ENCODE results near the gene KITLG. TPM values are rescaled to one million over a fixed set of nuclear protein-coding genes. Genes with fewer than 3 reads are reported as not detected.

The KITLG gene
- total and polyA plus RNA-seq, 2 experiments from 2014 or later = 4.3 to 30.4 TPM

- TF ChIP-seq EZH2phosphoT487 (IDR thresholded peaks at IDR 0.05; ENCODE audit: low read depth, severe bottlenecking, unreplicated experiment) (no peak), EZH2 (IDR thresholded peaks at IDR 0.05; ENCODE audit: borderline replicate concordance) (no peak), CTCF (IDR thresholded peaks at IDR 0.05; ENCODE audit: poor library complexity) (no peak)
- no peak overlapping the region for H3K27ac ChIP-seq
These were observed 60.4 kb downstream of the KITLG start for GRCh38 chr12:88519802-88520435.

GRCh38 chr12:88518863-88519403, 61.3 kb downstream of the KITLG start:
- WGBS (ENCODE audit: low lambda C conversion rate, missing lambda C conversion rate) = 93% methylated on average over 5 of the region's 5 CpGs
- Histone ChIP-seq H3K4me2 (no peak overlapping the region), H3K4me3 (no peak overlapping the region), H3K9me3 (ENCODE audit: low read depth) (no peaks in the 10 kb centered on the region), H4K20me1 (ENCODE audit: insufficient read depth, poor library complexity, severe bottlenecking) (no peaks in the 10 kb centered on the region), H3K36me3 (replicated peaks; ENCODE audit: insufficient read depth, low read depth) (no peaks in the 10 kb centered on the region), H3K27ac (no peak overlapping the region), H2AFZ (no peak overlapping the region), H3K9me2 (replicated peaks; ENCODE audit: insufficient read depth) (no peaks in the 10 kb centered on the region), H3K79me2 (no peaks in the 10 kb centered on the region), H3K27me3 (no peaks in the 10 kb centered on the region), H3K4me1 (ENCODE audit: insufficient read depth) (no peaks in the 10 kb centered on the region)
- no peak for DNase-seq (ENCODE audit: low spot score)
- TF ChIP-seq EZH2phosphoT487 (IDR thresholded peaks at IDR 0.05; ENCODE audit: low read depth, severe bottlenecking, unreplicated experiment) = no peak
- no peak for TF ChIP-seq CTCF (IDR thresholded peaks at IDR 0.05; ENCODE audit: poor library complexity)
- no peak for TF ChIP-seq EZH2 (IDR thresholded peaks at IDR 0.05; ENCODE audit: borderline replicate concordance)

More at GRCh38 chr12:88519802-88520435, 60.4 kb downstream of the KITLG start:
- no peaks in the 10 kb centered on the region for H3K9me2 ChIP-seq (replicated peaks; ENCODE audit: insufficient read depth)
- H3K36me3 ChIP-seq (replicated peaks; ENCODE audit: insufficient read depth, low read depth) = no peaks in the 10 kb centered on the region
- H4K20me1 ChIP-seq (ENCODE audit: insufficient read depth, poor library complexity, severe bottlenecking) = no peaks in the 10 kb centered on the region
- DNase-seq (ENCODE audit: low spot score) = no peak
- H3K4me3 ChIP-seq = no peak overlapping the region
- WGBS (ENCODE audit: low lambda C conversion rate, missing lambda C conversion rate) = 31% methylated on average over 3 of the region's 3 CpGs
- H3K79me2 ChIP-seq = peaks cover 4% of the 10 kb centered on the region
- H3K4me2 ChIP-seq = no peak overlapping the region
- H3K9me3 ChIP-seq (ENCODE audit: low read depth) = no peaks in the 10 kb centered on the region
- no peak overlapping the region for H2AFZ ChIP-seq
- H3K4me1 ChIP-seq (ENCODE audit: insufficient read depth) = no peaks in the 10 kb centered on the region
- no peaks in the 10 kb centered on the region for H3K27me3 ChIP-seq

GRCh38 chr12:88516811-88517210, 63.5 kb downstream of the KITLG start:
- TF ChIP-seq CTCF (IDR thresholded peaks at IDR 0.05; ENCODE audit: poor library complexity) (no peak), EZH2phosphoT487 (IDR thresholded peaks at IDR 0.05; ENCODE audit: low read depth, severe bottlenecking, unreplicated experiment) (no peak), EZH2 (IDR thresholded peaks at IDR 0.05; ENCODE audit: borderline replicate concordance) (no peak)
- H3K9me2 ChIP-seq (replicated peaks; ENCODE audit: insufficient read depth) = no peaks in the 10 kb centered on the region
- no peak overlapping the region for H3K27ac ChIP-seq
- no peak overlapping the region for H3K4me3 ChIP-seq
- H3K79me2 ChIP-seq = no peaks in the 10 kb centered on the region
- H3K4me2 ChIP-seq = no peak overlapping the region
- no peak for DNase-seq (ENCODE audit: low spot score)
- no peaks in the 10 kb centered on the region for H3K4me1 ChIP-seq (ENCODE audit: insufficient read depth)
- H2AFZ ChIP-seq = no peak overlapping the region
- no peaks in the 10 kb centered on the region for H3K9me3 ChIP-seq (ENCODE audit: low read depth)
- H3K27me3 ChIP-seq = no peaks in the 10 kb centered on the region
- no peaks in the 10 kb centered on the region for H4K20me1 ChIP-seq (ENCODE audit: insufficient read depth, poor library complexity, severe bottlenecking)
- no peaks in the 10 kb centered on the region for H3K36me3 ChIP-seq (replicated peaks; ENCODE audit: insufficient read depth, low read depth)
